Panc1 (cell line): ENCODE data around the gene PPT2. TPM values are rescaled to one million over a fixed set of nuclear protein-coding genes. Genes with fewer than 3 reads are reported as not detected.

Experiments
- ATAC-seq: fragments of 200-7000 bp; cut with Tn5 transposase; 2 replicates; pipeline ENCODE4 v1.9.1; 2020; ENCODE audit warnings: mild to moderate bottlenecking, moderate library complexity
- BruUV-seq: library from RNA; stranded (reverse); fragments of 400-500 nt; replicated peaks from 2 replicates; lab custom pipeline; 2021; lab: Mats Ljungman, UMichigan
- CTCF ChIA-PET: fragments of 300-600 bp; sonication (Branson Sonifier 250); formaldehyde crosslinking; loops from one replicate; lab custom pipeline; 2022; ENCODE audit warnings: antibody characterized with exemption; lab: Charles Lee
- POLR2A ChIA-PET: fragments of 300-600 bp; sonication (Branson Sonifier 250); formaldehyde crosslinking; loops from one replicate; lab custom pipeline; 2022; ENCODE audit warnings: antibody characterized with exemption; lab: Charles Lee
- DNase-seq: peaks from one replicate; pipeline ENCODE4 v3.0.0-alpha.2; 2010; ENCODE audit warnings: low read depth, low spot score
- H3K27ac ChIP-seq: 2 replicates; pipeline ENCODE4 v1.5.1; 2011; ENCODE audit warnings: mild to moderate bottlenecking, low read length, inconsistent platforms
- H3K27me3 ChIP-seq: fragments of 200-500 bp; sonication (Bioruptor generic); 2 replicates; pipeline ENCODE4 v1.6.0; 2014; ENCODE audit warnings: low read length, inconsistent platforms; ENCODE audit not compliant: control insufficient read depth, insufficient read depth
- H3K36me3 ChIP-seq: fragments of 200-500 bp; sonication (Bioruptor generic); 2 replicates; pipeline ENCODE4 v1.5.1; 2014; ENCODE audit warnings: inconsistent platforms, mild to moderate bottlenecking, low read length, moderate library complexity; ENCODE audit not compliant: control insufficient read depth, insufficient read depth
- H3K4me1 ChIP-seq: 2 replicates; pipeline ENCODE4 v1.5.1; 2011; ENCODE audit warnings: inconsistent platforms, mild to moderate bottlenecking, low read length, moderate library complexity; ENCODE audit not compliant: control insufficient read depth, insufficient read depth
- H3K4me3 ChIP-seq, 2 experiments: 2 replicates each; pipeline ENCODE4 v1.5.1; 2011 to 2012; ENCODE audit warnings: low read depth in 2 of 2, low read length in 2 of 2, mild to moderate bottlenecking in 2 of 2, inconsistent platforms in 1 of 2, moderate library complexity in 1 of 2
- H3K9me3 ChIP-seq: fragments of 200-500 bp; sonication (Bioruptor generic); 2 replicates; pipeline ENCODE4 v1.5.1; 2014; ENCODE audit warnings: low read depth, mild to moderate bottlenecking, inconsistent platforms, low read length, moderate library complexity; ENCODE audit not compliant: control insufficient read depth, insufficient read depth
- POLR2AphosphoS5 ChIP-seq: IDR thresholded peaks from 2 replicates; pipeline ENCODE4 v1.6.1; 2012; ENCODE audit warnings: mild to moderate bottlenecking, low read depth, low read length, moderate library complexity
- REST ChIP-seq, 2 experiments: IDR thresholded peaks; 2 replicates each; pipeline ENCODE4 v1.6.1; 2011 to 2012; ENCODE audit warnings: low read depth in 2 of 2, control low read depth in 1 of 2, low read length in 1 of 2, mild to moderate bottlenecking in 1 of 2, moderate library complexity in 1 of 2; ENCODE audit not compliant: insufficient read depth in 1 of 2
- SIN3A ChIP-seq: IDR thresholded peaks from 2 replicates; pipeline ENCODE4 v1.6.1; 2012; ENCODE audit warnings: low read depth, mild to moderate bottlenecking, low read length, moderate library complexity, borderline replicate concordance; ENCODE audit not compliant: insufficient read depth
- TCF7L2 ChIP-seq: IDR thresholded peaks from 2 replicates; pipeline ENCODE4 v1.6.1; 2011; ENCODE audit warnings: mild to moderate bottlenecking, low read depth, low read length, inconsistent platforms
- in situ Hi-C: cut with HindIII; loops from 2 replicates; pipeline ENCODE4 v1.10.0; 2016; ENCODE audit warnings: low sequenced_read_pairs, low pct_unique_long_range_greater_than_20kb
- intact Hi-C: fragments of 100-400 bp; cut with micrococcal nuclease; formaldehyde crosslinking; loops from one replicate; pipeline ENCODE4 v1.10.0; 2022; ENCODE audit not compliant: unreplicated experiment
- total RNA-seq: library from RNA; stranded (reverse); gene quantifications from one replicate; pipeline ENCODE4 v1.2.1, GENCODE V29; 2021; ENCODE audit not compliant: unreplicated experiment
- TF ChIP-seq, protein P1 (sequence below): fragments of 450-650 bp; IDR thresholded peaks from 2 replicates; pipeline ENCODE4 v1.5.1; 2017; ENCODE audit warnings: mild to moderate bottlenecking

PPT2 gene
- total RNA-seq, 1 experiment from 2014 or later = 20.1 TPM

- ATAC-seq (no peak), DNase-seq (no peak)
- in situ Hi-C loops (no loop called here), intact Hi-C loops (no loop called here)
- Histone ChIP-seq H3K4me3 (no peak overlapping the region), H3K4me1 (no peaks in the 10 kb centered on the region), H3K27me3 (no peaks in the 10 kb centered on the region), H3K36me3 (no peaks in the 10 kb centered on the region), H3K27ac (peak overlapping the region; percentile 8; the same call in 1 of the 2 replicates), H3K9me3 (no peaks in the 10 kb centered on the region)
- TF ChIP-seq POLR2AphosphoS5 (no peak), TCF7L2 (no peak), SIN3A (no peak), REST (IDR thresholded peaks at IDR 0.05; ENCODE audit: insufficient read depth in 1 of 2, low read depth in 2 of 2, low read length in 1 of 2) (no peak)
- TF ChIP-seq, protein P1, sequence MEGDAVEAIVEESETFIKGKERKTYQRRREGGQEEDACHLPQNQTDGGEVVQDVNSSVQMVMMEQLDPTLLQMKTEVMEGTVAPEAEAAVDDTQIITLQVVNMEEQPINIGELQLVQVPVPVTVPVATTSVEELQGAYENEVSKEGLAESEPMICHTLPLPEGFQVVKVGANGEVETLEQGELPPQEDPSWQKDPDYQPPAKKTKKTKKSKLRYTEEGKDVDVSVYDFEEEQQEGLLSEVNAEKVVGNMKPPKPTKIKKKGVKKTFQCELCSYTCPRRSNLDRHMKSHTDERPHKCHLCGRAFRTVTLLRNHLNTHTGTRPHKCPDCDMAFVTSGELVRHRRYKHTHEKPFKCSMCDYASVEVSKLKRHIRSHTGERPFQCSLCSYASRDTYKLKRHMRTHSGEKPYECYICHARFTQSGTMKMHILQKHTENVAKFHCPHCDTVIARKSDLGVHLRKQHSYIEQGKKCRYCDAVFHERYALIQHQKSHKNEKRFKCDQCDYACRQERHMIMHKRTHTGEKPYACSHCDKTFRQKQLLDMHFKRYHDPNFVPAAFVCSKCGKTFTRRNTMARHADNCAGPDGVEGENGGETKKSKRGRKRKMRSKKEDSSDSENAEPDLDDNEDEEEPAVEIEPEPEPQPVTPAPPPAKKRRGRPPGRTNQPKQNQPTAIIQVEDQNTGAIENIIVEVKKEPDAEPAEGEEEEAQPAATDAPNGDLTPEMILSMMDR = no peak
- ChIA-PET CTCF (no interaction called here), POLR2A (no interaction called here)
- no TSS peak for BruUV-seq
These were observed 50.4 kb downstream of the PPT2 start for GRCh38 chr6:32204268-32204715.

DNA sequence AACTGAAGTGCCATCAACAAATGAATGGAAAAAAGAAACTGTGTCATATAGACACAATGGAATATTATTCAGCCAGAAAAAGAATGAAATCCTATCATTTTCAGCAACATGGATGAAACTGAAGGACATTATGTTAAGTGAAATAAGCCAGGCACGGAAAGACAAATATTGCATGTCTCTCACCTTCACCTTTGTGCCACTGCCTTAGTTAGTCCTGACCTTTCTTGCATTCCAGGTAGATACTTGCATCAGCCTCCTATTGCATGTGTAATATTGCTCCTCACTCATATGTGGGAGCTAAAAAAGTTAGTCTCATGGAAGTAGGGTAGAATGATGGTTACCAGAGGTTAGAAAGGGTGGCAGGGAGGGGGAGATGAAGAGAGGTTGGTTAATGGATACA lies 55.1 kb downstream of the PPT2 start:
- no peaks in the 10 kb centered on the region for H3K4me1 ChIP-seq
- DNase-seq (no peak), ATAC-seq (no peak)
- no TSS peak for BruUV-seq
- ChIA-PET CTCF (no interaction called here), POLR2A (no interaction called here)
- no peaks in the 10 kb centered on the region for H3K9me3 ChIP-seq
- H3K4me3 ChIP-seq = no peak overlapping the region
- TF ChIP-seq REST (IDR thresholded peaks at IDR 0.05; ENCODE audit: insufficient read depth in 1 of 2, low read depth in 2 of 2, low read length in 1 of 2) = no peak
- no peak for TF ChIP-seq POLR2AphosphoS5
- TF ChIP-seq, protein P1 = no peak
- no peak for TF ChIP-seq TCF7L2
- TF ChIP-seq SIN3A = no peak
- no peaks in the 10 kb centered on the region for H3K27me3 ChIP-seq
- no peak overlapping the region for H3K27ac ChIP-seq
- H3K36me3 ChIP-seq = no peaks in the 10 kb centered on the region
- intact Hi-C loops = no loop called here
- in situ Hi-C loops = no loop called here
